Breast epithelium (tissue), 3 donors: ENCODE data around the gene PML.

Experiments used
- CTCF ChIP-seq, 3 donors: fragments of 450-650 bp; IDR thresholded peaks; one replicate each; pipeline ENCODE4 v1.5.1; 2016 to 2017; ENCODE audit warnings: antibody characterized with exemption in 3 of 3, mild to moderate bottlenecking in 3 of 3, moderate library complexity in 3 of 3
- POLR2AphosphoS5 ChIP-seq, 3 donors: sonication (generic); formaldehyde crosslinking; IDR thresholded peaks; one replicate each; pipeline ENCODE4 v1.6.1; 2017; ENCODE audit warnings: antibody characterized with exemption in 3 of 3

GRCh38 chr15:73959012-73959581, 35.4 kb upstream of the PML start:
- TF ChIP-seq CTCF (IDR thresholded peaks at IDR 0.05) = no peak
- TF ChIP-seq POLR2AphosphoS5 (IDR thresholded peaks at IDR 0.05) = no peak
